MG63 (cell line): ENCODE measurements around the gene COX6B2. TPM values are rescaled to one million over a fixed set of nuclear protein-coding genes. Genes with fewer than 3 reads are reported as not detected.

Experiments
- DNase-seq: peaks from one replicate; pipeline ENCODE4 v3.0.0-alpha.2; 2020
- H3K27me3 ChIP-seq: fragments of 250-450 bp; sonication (Bioruptor Pico); 2 replicates; pipeline ENCODE4 v1.5.1; 2020; ENCODE audit warnings: mild to moderate bottlenecking, moderate library complexity
- H3K36me3 ChIP-seq: fragments of 250-450 bp; sonication (Bioruptor Pico); 2 replicates; pipeline ENCODE4 v1.5.1; 2020; ENCODE audit warnings: mild to moderate bottlenecking, moderate library complexity
- H3K4me3 ChIP-seq: fragments of 250-450 bp; sonication (Bioruptor Pico); 2 replicates; pipeline ENCODE4 v1.5.1; 2020; ENCODE audit warnings: mild to moderate bottlenecking, moderate library complexity
- H3K9me3 ChIP-seq: fragments of 250-450 bp; sonication (Bioruptor Pico); 2 replicates; pipeline ENCODE4 v1.5.1; 2020; ENCODE audit warnings: mild to moderate bottlenecking, moderate library complexity
- total RNA-seq: library from RNA; depleted of rRNA; stranded (reverse); fragments of >200 nt; shearing (Covaris generic); gene quantifications from 2 replicates; pipeline ENCODE4 v1.2.3, GENCODE V29; 2014; ENCODE audit warnings: low replicate concordance

The COX6B2 gene
- total RNA-seq, 1 experiment from 2014 or later: not detected

DNA sequence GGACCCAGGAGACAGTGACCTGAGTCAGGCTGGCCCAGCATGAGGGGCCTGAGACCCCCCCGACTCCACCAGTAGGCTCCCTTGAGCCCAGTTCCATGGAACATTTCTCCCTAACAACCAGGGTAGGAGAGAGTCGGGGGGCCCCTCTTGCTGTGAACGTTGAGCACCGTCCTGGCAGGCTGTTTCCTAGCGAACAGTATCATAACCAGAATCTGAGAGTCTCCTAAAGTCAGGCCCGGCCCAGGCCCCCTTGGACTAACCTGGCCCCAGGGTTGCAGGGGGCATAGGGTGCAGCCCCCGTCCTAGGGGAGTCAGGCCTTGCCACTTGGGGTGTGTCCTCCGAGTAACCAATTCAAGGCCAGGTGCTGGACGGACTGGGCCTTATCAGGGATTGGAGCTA, 43.1 kb downstream of the COX6B2 start:
- H3K4me3 ChIP-seq: no peak overlapping the region
- no peak for DNase-seq
- H3K27me3 ChIP-seq: no peaks in the 10 kb centered on the region
- no peaks in the 10 kb centered on the region for H3K36me3 ChIP-seq
- peaks cover 5% of the 10 kb centered on the region for H3K9me3 ChIP-seq

DNA sequence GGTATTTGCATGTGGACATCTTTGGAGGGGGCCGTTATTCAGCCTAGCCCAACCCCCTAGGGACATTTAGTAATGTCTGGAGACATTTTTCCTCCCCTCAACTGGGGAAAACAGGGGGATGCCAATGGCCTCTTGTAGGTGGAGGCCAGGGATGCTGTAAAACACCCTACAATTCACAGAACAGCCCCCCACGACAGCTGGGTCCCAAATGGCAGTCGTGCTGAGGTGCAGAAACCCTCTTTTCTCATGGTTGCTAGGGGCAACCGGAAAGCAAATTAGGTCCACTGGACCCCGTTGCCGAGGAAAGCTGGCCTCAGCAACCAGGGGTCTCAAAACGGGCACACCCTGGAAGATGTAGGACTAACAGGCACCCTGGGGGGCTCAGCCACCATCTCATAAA, 44.0 kb downstream of the COX6B2 start:
- no peak overlapping the region for H3K4me3 ChIP-seq
- no peak for DNase-seq
- H3K9me3 ChIP-seq: peaks cover 5% of the 10 kb centered on the region

DNA sequence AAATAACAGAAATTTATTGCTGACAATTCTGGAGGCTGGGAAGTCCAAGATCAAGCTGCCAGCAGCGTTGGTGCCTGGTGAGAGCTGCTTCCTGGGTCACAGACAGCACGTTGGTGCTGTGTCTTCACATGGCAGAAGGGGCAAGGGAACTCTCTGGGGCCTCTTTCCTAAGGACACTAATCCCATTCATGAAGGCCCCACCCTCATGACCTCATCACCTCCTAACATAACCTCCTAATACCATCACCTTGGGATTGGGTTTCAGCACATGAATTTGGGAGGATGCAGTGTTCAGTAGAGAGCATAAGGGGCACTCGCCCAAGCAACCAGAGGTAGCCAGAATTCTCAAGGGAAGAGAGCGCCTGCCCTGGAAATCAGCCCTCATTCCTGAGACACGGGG, 45.1 kb downstream of the COX6B2 start:
- no peaks in the 10 kb centered on the region for H3K27me3 ChIP-seq
- no peak overlapping the region for H3K4me3 ChIP-seq
- H3K36me3 ChIP-seq: no peaks in the 10 kb centered on the region
- H3K9me3 ChIP-seq: peaks cover 5% of the 10 kb centered on the region
- no peak for DNase-seq

More for the DNA sequence above, 44.0 kb downstream of the COX6B2 start:
- Histone ChIP-seq H3K27me3 (no peaks in the 10 kb centered on the region), H3K36me3 (no peaks in the 10 kb centered on the region)

- Histone ChIP-seq H3K36me3 (no peaks in the 10 kb centered on the region), H3K9me3 (peaks cover 5% of the 10 kb centered on the region), H3K27me3 (no peaks in the 10 kb centered on the region), H3K4me3 (no peak overlapping the region)
- no peak for DNase-seq
These were observed 46.2 kb downstream of the COX6B2 start for GRCh38 chr19:55308281-55308680.

- no peak for DNase-seq
- Histone ChIP-seq H3K36me3 (no peaks in the 10 kb centered on the region), H3K27me3 (no peaks in the 10 kb centered on the region), H3K9me3 (peaks cover 5% of the 10 kb centered on the region), H3K4me3 (no peak overlapping the region)
These were observed 47.8 kb downstream of the COX6B2 start for GRCh38 chr19:55306712-55307111.

GRCh38 chr19:55305983-55306562, 48.4 kb downstream of the COX6B2 start:
- Histone ChIP-seq H3K9me3 (peaks cover 5% of the 10 kb centered on the region), H3K36me3 (no peaks in the 10 kb centered on the region), H3K4me3 (no peak overlapping the region), H3K27me3 (no peaks in the 10 kb centered on the region)
- DNase-seq: no peak

DNA sequence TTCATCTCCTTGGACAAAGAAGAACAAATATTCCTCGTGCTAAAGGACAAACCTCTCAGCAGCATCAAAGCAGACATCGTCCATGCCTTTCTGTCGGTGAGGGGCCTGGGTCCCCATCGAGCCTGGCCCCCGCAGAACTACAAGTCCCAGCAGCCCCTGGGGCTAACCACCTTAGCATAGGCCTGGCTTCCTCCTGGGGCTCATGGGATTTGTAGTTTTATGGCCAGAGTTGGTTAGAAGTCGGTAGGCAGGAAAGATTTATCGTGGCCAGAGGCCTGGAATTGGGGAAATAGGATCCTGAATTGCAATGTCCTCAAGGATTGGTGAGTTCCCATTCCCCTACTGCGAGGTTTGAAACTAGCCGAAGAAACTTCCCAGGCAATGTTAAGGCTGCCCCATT, 49.0 kb downstream of the COX6B2 start:
- Histone ChIP-seq H3K4me3 (no peak overlapping the region), H3K36me3 (no peaks in the 10 kb centered on the region), H3K27me3 (no peaks in the 10 kb centered on the region), H3K9me3 (peaks cover 5% of the 10 kb centered on the region)
- peak; percentile 14 for DNase-seq

GRCh38 chr19:55304980-55305379, 49.5 kb downstream of the COX6B2 start:
- no peaks in the 10 kb centered on the region for H3K27me3 ChIP-seq
- H3K36me3 ChIP-seq: no peaks in the 10 kb centered on the region
- H3K9me3 ChIP-seq: peaks cover 5% of the 10 kb centered on the region
- DNase-seq: no peak
- no peak overlapping the region for H3K4me3 ChIP-seq

- Histone ChIP-seq H3K27me3 (no peaks in the 10 kb centered on the region), H3K4me3 (no peak overlapping the region), H3K9me3 (peaks cover 3% of the 10 kb centered on the region), H3K36me3 (no peaks in the 10 kb centered on the region)
- DNase-seq: peak; percentile 44
These were observed 50.1 kb downstream of the COX6B2 start for GRCh38 chr19:55304279-55304978.

GRCh38 chr19:55303477-55303876, 51.0 kb downstream of the COX6B2 start:
- DNase-seq: no peak
- Histone ChIP-seq H3K27me3 (no peaks in the 10 kb centered on the region), H3K9me3 (no peaks in the 10 kb centered on the region), H3K36me3 (no peaks in the 10 kb centered on the region), H3K4me3 (no peak overlapping the region)

DNA sequence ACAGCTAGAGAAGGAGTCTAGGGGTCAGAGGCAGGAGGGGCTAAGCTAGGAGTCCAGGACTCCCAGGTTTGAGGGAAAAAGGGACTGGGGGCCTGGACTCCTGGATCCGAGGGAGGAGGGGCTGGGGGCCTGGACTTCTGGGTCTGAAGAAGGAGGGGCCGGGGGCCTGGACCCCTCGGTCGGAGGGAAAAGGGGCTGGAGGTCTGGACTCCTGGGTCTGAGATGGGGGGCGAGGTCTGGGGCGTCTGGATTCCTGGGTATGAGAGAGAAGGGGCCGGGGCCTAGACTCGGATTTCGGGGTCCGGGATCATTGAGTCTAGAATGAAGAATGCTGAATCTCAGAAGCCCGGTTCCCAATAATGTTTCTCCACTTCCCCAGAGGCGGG, 52.2 kb downstream of the COX6B2 start:
- no peaks in the 10 kb centered on the region for H3K9me3 ChIP-seq
- DNase-seq: no peak
- H3K36me3 ChIP-seq: no peaks in the 10 kb centered on the region
- H3K27me3 ChIP-seq: no peaks in the 10 kb centered on the region
- peak overlapping the region; percentile 22 for H3K4me3 ChIP-seq

GRCh38 chr19:55301459-55302317, 52.8 kb downstream of the COX6B2 start:
- Histone ChIP-seq H3K36me3 (no peaks in the 10 kb centered on the region), H3K9me3 (no peaks in the 10 kb centered on the region), H3K4me3 (peak overlapping the region; percentile 22), H3K27me3 (no peaks in the 10 kb centered on the region)
- DNase-seq: peak; percentile 71

DNA sequence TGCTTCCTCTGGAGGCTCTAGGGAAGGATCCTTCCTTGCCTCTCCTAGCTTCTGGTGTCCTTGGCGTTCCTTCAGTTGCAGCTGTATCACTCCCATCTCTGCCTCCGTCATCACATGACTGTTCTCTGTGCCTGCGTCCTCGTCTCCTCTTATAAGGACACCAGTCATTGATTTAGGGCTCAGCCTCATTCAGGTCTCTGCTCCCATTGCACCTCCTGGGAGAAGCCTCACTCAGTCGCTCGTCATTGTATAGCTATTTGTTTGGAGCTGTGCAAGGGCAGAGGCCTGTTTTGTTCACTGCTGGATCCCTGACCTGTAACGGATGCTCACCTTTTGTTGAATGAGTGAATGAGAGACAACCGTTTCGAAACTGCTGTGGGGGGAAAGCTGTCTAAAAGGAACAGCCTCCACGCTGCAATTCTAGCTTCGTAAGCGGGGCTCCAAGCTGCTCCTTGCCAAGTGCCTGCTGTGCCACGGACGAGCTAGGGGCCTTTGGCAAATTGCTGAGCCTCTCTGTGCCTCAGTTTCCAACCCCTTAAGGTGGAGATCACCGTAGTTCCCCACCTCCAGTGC, 53.5 kb downstream of the COX6B2 start:
- no peak for DNase-seq
- Histone ChIP-seq H3K36me3 (no peaks in the 10 kb centered on the region), H3K4me3 (no peak overlapping the region), H3K9me3 (no peaks in the 10 kb centered on the region), H3K27me3 (no peaks in the 10 kb centered on the region)

- no peaks in the 10 kb centered on the region for H3K27me3 ChIP-seq
- H3K9me3 ChIP-seq: no peaks in the 10 kb centered on the region
- H3K36me3 ChIP-seq: no peaks in the 10 kb centered on the region
- no peak for DNase-seq
- H3K4me3 ChIP-seq: no peak overlapping the region
These were observed 54.5 kb downstream of the COX6B2 start for GRCh38 chr19:55299991-55300390.
